CD14-positive monocyte (primary cell): ENCODE measurements around the gene ANXA4. TPM values are rescaled to one million over a fixed set of nuclear protein-coding genes. Genes with fewer than 3 reads are reported as not detected.

Experiments used
- DNase-seq, 3 donors: peaks; one replicate each; pipeline ENCODE4 v3.0.0-alpha.2; 2011 to 2022
- H2AFZ ChIP-seq: 2 replicates; pipeline ENCODE4 v1.6.0; 2012; ENCODE audit warnings: mild to moderate bottlenecking, low read depth, low read length, inconsistent platforms; ENCODE audit not compliant: insufficient read depth, poor library complexity, severe bottlenecking
- H3K27ac ChIP-seq, 2 donors: 1 replicate in 1 of 2; 2 replicates in 1 of 2; pipeline ENCODE4 v1.5.1; 2012 to 2013; ENCODE audit warnings: low read length in 2 of 2, control low read depth in 1 of 2, inconsistent platforms in 1 of 2, low read depth in 1 of 2, mild to moderate bottlenecking in 1 of 2
- H3K27me3 ChIP-seq, 2 donors: one replicate each; pipeline versions ENCODE4 v1.6.0 to v1.6.1; 2011 to 2013; ENCODE audit warnings: low read length in 2 of 2; ENCODE audit not compliant: control insufficient read depth in 2 of 2, insufficient read depth in 2 of 2
- H3K36me3 ChIP-seq, 2 donors: replicated peaks in 1 of 2; 1 replicate in 1 of 2; 2 replicates in 1 of 2; pipeline versions ENCODE4 v1.5.1 to v1.6.1; 2012 to 2013; ENCODE audit warnings: low read length in 2 of 2, control low read depth in 1 of 2, inconsistent platforms in 1 of 2, mild to moderate bottlenecking in 1 of 2; ENCODE audit not compliant: insufficient read depth in 2 of 2, control insufficient read depth in 1 of 2
- H3K4me1 ChIP-seq, 2 donors: 1 replicate in 1 of 2; 2 replicates in 1 of 2; pipeline versions ENCODE4 v1.5.1 to v1.6.1; 2012 to 2013; ENCODE audit warnings: low read length in 2 of 2, control low read depth in 1 of 2, inconsistent platforms in 1 of 2, mild to moderate bottlenecking in 1 of 2, moderate library complexity in 1 of 2; ENCODE audit not compliant: insufficient read depth in 2 of 2, control insufficient read depth in 1 of 2
- H3K4me2 ChIP-seq: replicated peaks from 2 replicates; pipeline ENCODE3; 2012; ENCODE audit warnings: low read length, moderate library complexity, mild to moderate bottlenecking; ENCODE audit not compliant: poor library complexity, severe bottlenecking; ENCODE audit errors: extremely low read depth
- H3K4me3 ChIP-seq, 3 experiments: fragments of 200-600 bp in 1 of 3; sonication (generic) in 1 of 3; replicated peaks in 1 of 3; 1 replicate in 2 of 3; 2 replicates in 1 of 3; pipeline ENCODE4 v1.5.1; 2011 to 2013; ENCODE audit warnings: low read length in 3 of 3, mild to moderate bottlenecking in 3 of 3, control low read depth in 2 of 3, low read depth in 2 of 3, inconsistent platforms in 1 of 3, moderate library complexity in 1 of 3
- H3K79me2 ChIP-seq: 2 replicates; pipeline ENCODE4 v1.6.0; 2012; ENCODE audit warnings: mild to moderate bottlenecking, control low read depth, inconsistent platforms, low read length, moderate library complexity; ENCODE audit not compliant: insufficient read depth
- H3K9ac ChIP-seq: 2 replicates; pipeline ENCODE4 v1.6.0; 2017; ENCODE audit warnings: low read length, mild to moderate bottlenecking; ENCODE audit not compliant: insufficient read depth, poor library complexity, severe bottlenecking
- H3K9me3 ChIP-seq, 2 donors: replicated peaks in 1 of 2; 1 replicate in 1 of 2; 2 replicates in 1 of 2; pipeline versions ENCODE4 v1.5.1 to v1.6.1; 2012 to 2013; ENCODE audit warnings: low read length in 2 of 2, control low read depth in 1 of 2; ENCODE audit not compliant: control insufficient read depth in 1 of 2, insufficient read depth in 1 of 2
- H4K20me1 ChIP-seq: 2 replicates; pipeline ENCODE4 v1.6.0; 2012; ENCODE audit warnings: mild to moderate bottlenecking, low read length, control low read depth, moderate library complexity; ENCODE audit not compliant: insufficient read depth
- H3K27ac Mint-ChIP-seq, 7 donors: one replicate each; pipeline ENCODE4 v1.8.0; 2020; ENCODE audit warnings: mild to moderate bottlenecking in 7 of 7, mixed read lengths in 7 of 7, moderate library complexity in 6 of 7, inconsistent platforms in 2 of 7
- H3K27me3 Mint-ChIP-seq, 3 donors: one replicate each; pipeline ENCODE4 v1.8.0; 2021 to 2022; ENCODE audit warnings: low read depth in 3 of 3, mild to moderate bottlenecking in 3 of 3, mixed read lengths in 3 of 3, moderate library complexity in 3 of 3, inconsistent platforms in 1 of 3
- H3K36me3 Mint-ChIP-seq, 2 donors: one replicate each; pipeline ENCODE4 v1.8.0; 2020; ENCODE audit warnings: mixed read lengths in 2 of 2, inconsistent platforms in 1 of 2, mild to moderate bottlenecking in 1 of 2
- H3K4me1 Mint-ChIP-seq: one replicate; pipeline ENCODE4 v1.8.0; 2020; ENCODE audit warnings: mild to moderate bottlenecking, mixed read lengths
- H3K4me3 Mint-ChIP-seq, 2 donors: one replicate each; pipeline ENCODE4 v1.8.0; 2020; ENCODE audit warnings: mild to moderate bottlenecking in 2 of 2, mixed read lengths in 2 of 2, moderate library complexity in 1 of 2
- H3K9me3 Mint-ChIP-seq, 7 donors: one replicate each; pipeline ENCODE4 v1.8.0; 2020 to 2022; ENCODE audit warnings: mixed read lengths in 7 of 7, mild to moderate bottlenecking in 6 of 7, moderate library complexity in 6 of 7, inconsistent platforms in 2 of 7
- WGBS: methylation state at CpG from one replicate; pipeline ENCODE4 v1.1.5; 2013; ENCODE audit warnings: missing lambda C conversion rate; ENCODE audit not compliant: insufficient coverage; 5-methylcytosine and 5-hydroxymethylcytosine counted together
- intact Hi-C, 2 donors: fragments of 100-400 bp; cut with micrococcal nuclease; formaldehyde crosslinking; loops; one replicate each; pipeline versions ENCODE4 v1.15.0 to v1.15.1; 2023
- polyA plus RNA-seq, 3 donors: library from polyadenylated mRNA; depleted of rRNA in 1 of 3; unstranded in 2 of 3; stranded (reverse) in 1 of 3; fragments of 300-500 nt in 2 of 3; fragments of >200 nt in 1 of 3; fragmentation: Illumina TruSeq in 2 of 3; gene quantifications; 1 replicate in 2 of 3; 2 replicates in 1 of 3; pipeline ENCODE4 v1.2.3, GENCODE V29; 2012 to 2021
- TF ChIP-seq, protein P1 (sequence below): fragments of 200-600 bp; IDR thresholded peaks from one replicate; pipeline ENCODE4 v1.8.0; 2022; ENCODE audit warnings: antibody characterized with exemption, mild to moderate bottlenecking

The ANXA4 gene
- polyA plus RNA-seq, 3 donors: 30.0 to 95.7 (median 64.7) TPM

DNA sequence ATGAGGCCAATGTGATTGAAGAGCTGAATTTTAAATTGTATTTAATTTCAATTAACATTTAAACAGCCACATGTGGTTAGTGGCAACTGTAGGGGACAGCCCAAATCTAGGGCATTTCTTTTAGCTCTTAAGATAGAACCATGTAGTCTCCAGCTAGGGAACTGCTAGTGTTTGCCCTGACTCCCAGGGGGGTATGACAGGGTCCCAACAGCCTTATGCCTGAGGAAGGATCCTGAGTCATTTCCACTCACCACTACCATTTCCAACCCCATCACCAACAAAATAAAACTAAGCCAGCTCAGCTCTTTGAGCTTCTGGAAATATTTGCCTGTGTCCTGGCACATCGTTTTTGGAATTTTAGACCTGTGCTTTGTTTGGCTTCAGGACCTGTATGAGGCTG, 73.8 kb downstream of the ANXA4 start:
- H3K4me3 Mint-ChIP-seq: no peak overlapping the region
- no peaks in the 10 kb centered on the region for H3K79me2 ChIP-seq
- DNase-seq: no peak
- TF ChIP-seq, protein P1, sequence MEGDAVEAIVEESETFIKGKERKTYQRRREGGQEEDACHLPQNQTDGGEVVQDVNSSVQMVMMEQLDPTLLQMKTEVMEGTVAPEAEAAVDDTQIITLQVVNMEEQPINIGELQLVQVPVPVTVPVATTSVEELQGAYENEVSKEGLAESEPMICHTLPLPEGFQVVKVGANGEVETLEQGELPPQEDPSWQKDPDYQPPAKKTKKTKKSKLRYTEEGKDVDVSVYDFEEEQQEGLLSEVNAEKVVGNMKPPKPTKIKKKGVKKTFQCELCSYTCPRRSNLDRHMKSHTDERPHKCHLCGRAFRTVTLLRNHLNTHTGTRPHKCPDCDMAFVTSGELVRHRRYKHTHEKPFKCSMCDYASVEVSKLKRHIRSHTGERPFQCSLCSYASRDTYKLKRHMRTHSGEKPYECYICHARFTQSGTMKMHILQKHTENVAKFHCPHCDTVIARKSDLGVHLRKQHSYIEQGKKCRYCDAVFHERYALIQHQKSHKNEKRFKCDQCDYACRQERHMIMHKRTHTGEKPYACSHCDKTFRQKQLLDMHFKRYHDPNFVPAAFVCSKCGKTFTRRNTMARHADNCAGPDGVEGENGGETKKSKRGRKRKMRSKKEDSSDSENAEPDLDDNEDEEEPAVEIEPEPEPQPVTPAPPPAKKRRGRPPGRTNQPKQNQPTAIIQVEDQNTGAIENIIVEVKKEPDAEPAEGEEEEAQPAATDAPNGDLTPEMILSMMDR: no peak
- H3K4me3 ChIP-seq: no peak overlapping the region
- no CpG with 5 or more reads among the region's 1 CpG for WGBS
- peaks cover 0 to 6% of the 10 kb centered on the region in 2 donors for H3K4me1 ChIP-seq
- H2AFZ ChIP-seq: no peak overlapping the region
- H3K4me2 ChIP-seq: no peak overlapping the region
- no peak overlapping the region for H3K27ac ChIP-seq
- peak overlapping the region in 1 of 7 donors; percentile 46 for H3K27ac Mint-ChIP-seq
- H3K9me3 Mint-ChIP-seq: peaks cover 0 to 2% (median 0%) of the 10 kb centered on the region in 7 donors
- H3K27me3 ChIP-seq: no peaks in the 10 kb centered on the region
- peaks cover 31 to 78% of the 10 kb centered on the region in 2 donors for H3K36me3 ChIP-seq
- H3K9me3 ChIP-seq: no peaks in the 10 kb centered on the region
- H3K4me1 Mint-ChIP-seq: peaks cover 4% of the 10 kb centered on the region
- no peaks in the 10 kb centered on the region for H4K20me1 ChIP-seq
- peaks cover 68 to 74% of the 10 kb centered on the region in 2 donors for H3K36me3 Mint-ChIP-seq
- no peaks in the 10 kb centered on the region for H3K27me3 Mint-ChIP-seq
- no peak overlapping the region for H3K9ac ChIP-seq
- intact Hi-C loops: loop anchor here (2.0 kb wide), 2 partner anchors 89 to 91 kb away; no protein-coding TSS in a partner anchor

DNA sequence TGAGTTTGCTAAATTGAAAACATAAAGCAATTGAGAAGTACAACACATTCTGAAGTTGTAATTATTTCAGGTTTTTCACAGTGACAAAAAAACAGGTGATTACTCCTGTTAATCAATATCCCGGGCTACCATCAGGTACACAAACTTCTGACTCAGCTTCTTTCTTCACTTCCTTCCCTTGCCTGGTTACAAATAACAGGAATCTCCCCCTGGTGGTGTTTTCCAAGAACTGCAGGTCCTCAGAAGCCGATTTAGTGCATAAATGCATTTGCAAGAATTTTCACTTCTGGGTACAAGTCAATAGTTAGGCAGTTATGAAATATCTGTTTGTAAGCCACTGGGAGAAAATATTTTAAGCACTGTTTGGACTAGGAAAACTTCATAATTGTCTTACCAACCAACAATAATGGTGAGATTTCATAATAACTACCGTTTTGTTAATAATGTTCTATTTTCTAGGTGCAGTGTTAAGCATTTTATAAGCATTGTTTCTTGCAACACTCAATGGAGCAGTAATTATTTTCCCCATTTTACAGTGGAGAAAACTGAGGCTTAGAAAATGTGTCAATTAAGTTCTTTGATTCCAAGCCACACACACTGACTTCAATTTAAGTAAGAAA, 75.1 kb downstream of the ANXA4 start:
- H3K4me1 Mint-ChIP-seq: peaks cover 4% of the 10 kb centered on the region
- H3K4me2 ChIP-seq: no peak overlapping the region
- H3K36me3 Mint-ChIP-seq: peaks cover 68 to 76% of the 10 kb centered on the region in 2 donors
- H3K27me3 ChIP-seq: no peaks in the 10 kb centered on the region
- DNase-seq: peak; percentile 74 to 89 (median 86)
- no peak overlapping the region for H3K27ac Mint-ChIP-seq
- peaks cover 0 to 3% (median 0%) of the 10 kb centered on the region in 3 donors for H3K27me3 Mint-ChIP-seq
- no peaks in the 10 kb centered on the region for H3K9me3 ChIP-seq
- H3K27ac ChIP-seq: no peak overlapping the region
- peaks cover 32 to 78% of the 10 kb centered on the region in 2 donors for H3K36me3 ChIP-seq
- WGBS: 0% methylated on average over 1 of the region's 3 CpGs
- H3K4me3 ChIP-seq: no peak overlapping the region
- H3K4me3 Mint-ChIP-seq: no peak overlapping the region
- H3K79me2 ChIP-seq: no peaks in the 10 kb centered on the region
- H3K4me1 ChIP-seq: peaks cover 0 to 6% of the 10 kb centered on the region in 2 donors
- H3K9ac ChIP-seq: no peak overlapping the region
- TF ChIP-seq, protein P1: peak; percentile 96
- no peaks in the 10 kb centered on the region for H4K20me1 ChIP-seq
- H2AFZ ChIP-seq: no peak overlapping the region
- intact Hi-C loops: loop anchor here (2.0 kb wide), 2 partner anchors 90 to 92 kb away; no protein-coding TSS in a partner anchor
- H3K9me3 Mint-ChIP-seq: peaks cover 0 to 2% (median 0%) of the 10 kb centered on the region in 7 donors
